Measurements from ENCODE around the gene CSE1L.
"Not testable (repeated sequence)": the region's sequence is repeated elsewhere in the genome, so short reads cannot be mapped to it uniquely, and the experiment has no call there.

CSE1L gene

GRCh38 chr20:49078310-49078709 is 32.2 kb downstream of the CSE1L start:
- no peak for DNase-seq (ENCODE audit: low read depth in 2 of 2)

DNA sequence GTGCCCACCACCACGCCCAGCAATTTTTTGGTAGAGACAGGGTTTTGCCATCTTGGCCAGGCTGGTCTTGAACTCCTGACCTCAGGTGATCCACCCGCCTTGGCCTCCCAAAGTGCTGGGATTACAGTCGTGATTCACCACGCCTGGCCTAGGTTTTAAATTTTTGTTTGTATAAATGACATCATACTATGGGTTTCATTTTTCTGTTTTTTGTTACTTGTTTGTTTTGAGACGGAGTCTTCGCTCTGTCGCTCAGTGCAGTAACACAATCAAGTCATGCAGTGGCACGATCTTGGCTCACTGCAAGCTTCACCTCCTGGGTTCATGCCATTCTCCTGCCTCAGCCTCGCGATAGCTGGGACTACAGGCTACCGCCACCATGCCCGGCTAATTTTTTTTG is 36.2 kb downstream of the CSE1L start:
- not testable (repeated sequence) for DNase-seq (ENCODE audit: low read depth in 2 of 2)

GRCh38 chr20:49091104-49091503 is 45.0 kb downstream of the CSE1L start:
- DNase-seq (ENCODE audit: low read depth in 2 of 2), result no peak

GRCh38 chr20:49091762-49092161 is 45.6 kb downstream of the CSE1L start:
- DNase-seq (ENCODE audit: low read depth in 2 of 2), result no peak

GRCh38 chr20:49096203-49096730 is 50.2 kb downstream of the CSE1L start:
- DNase-seq (ENCODE audit: low read depth in 2 of 2), result no peak

DNA sequence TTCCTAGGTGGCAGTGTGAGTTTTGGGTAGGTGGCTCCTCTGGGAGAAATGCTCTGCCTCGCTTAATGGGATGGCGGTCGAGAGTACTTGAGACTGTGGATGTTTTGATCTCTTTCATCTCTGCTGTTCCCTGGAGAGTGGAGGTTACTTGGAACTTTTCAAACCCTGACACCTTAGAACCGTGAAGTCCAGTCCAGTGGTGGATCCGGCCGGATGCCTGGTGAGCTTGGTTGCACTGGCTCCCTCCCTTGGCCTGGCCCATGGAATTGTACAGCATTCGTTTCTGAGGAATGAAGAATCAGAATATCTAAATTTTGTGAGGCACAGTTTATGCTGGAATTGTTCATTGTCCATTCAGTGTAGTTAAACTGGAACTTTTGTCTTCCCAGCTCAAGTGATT is 51.0 kb downstream of the CSE1L start:
- DNase-seq (ENCODE audit: low read depth in 2 of 2), result no peak

GRCh38 chr20:49098136-49098535 is 52.0 kb downstream of the CSE1L start:
- no peak for DNase-seq (ENCODE audit: low read depth in 2 of 2)

DNA sequence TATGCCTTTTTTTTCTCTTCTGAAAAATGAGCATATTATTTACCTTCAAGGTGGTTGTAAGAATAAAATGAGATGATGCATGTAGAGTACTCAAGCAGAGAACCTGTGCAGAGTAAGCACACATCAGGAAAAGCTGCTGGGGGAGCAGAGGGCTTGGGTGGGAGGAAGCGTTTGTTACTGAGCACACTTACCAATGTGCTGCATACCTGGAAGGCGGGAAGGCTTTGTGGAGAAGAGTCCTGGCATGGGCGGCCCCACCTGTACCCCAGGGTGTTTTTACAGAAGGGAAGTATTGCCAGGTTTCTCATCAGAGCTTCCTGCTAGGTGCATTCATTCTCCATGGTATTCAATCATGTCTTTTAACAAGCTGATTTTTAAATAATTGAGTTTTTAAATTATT is 52.9 kb downstream of the CSE1L start:
- no peak for DNase-seq (ENCODE audit: low read depth in 2 of 2)

- not testable (repeated sequence) for DNase-seq (ENCODE audit: low read depth in 2 of 2)
Measured at GRCh38 chr20:49100292-49100691, 54.2 kb downstream of the CSE1L start.

DNA sequence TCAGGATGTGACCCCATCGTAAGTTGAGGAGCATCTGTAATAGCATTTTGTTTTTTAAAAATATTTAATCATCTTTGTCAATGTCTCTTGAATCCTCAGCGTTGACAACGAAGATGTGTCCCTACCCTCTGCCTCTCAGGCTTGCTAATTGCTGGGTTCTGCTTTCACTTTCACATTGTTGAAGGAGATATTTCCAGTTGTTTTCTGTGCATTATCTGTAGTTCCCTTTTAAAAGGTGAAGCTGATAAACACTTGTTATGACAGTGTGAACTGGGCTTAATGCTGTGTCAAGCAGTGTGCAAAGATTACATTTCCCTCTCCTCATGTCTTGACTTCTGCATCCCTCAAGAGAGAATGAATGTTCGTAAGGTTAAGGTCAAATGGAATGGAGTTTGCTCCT is 54.9 kb downstream of the CSE1L start:
- DNase-seq (ENCODE audit: low read depth in 2 of 2), result no peak

GRCh38 chr20:49103019-49103418 is 56.9 kb downstream of the CSE1L start:
- no peak for DNase-seq (ENCODE audit: low read depth in 2 of 2)

- DNase-seq (ENCODE audit: low read depth in 2 of 2), result no peak
Measured at GRCh38 chr20:49103647-49104364, 57.7 kb downstream of the CSE1L start.

GRCh38 chr20:49104365-49104648 is 58.2 kb downstream of the CSE1L start:
- no peak for DNase-seq (ENCODE audit: low read depth in 2 of 2)

- DNase-seq (ENCODE audit: low read depth in 2 of 2), result not testable (repeated sequence)
Measured at GRCh38 chr20:49104979-49105547, 59.0 kb downstream of the CSE1L start.

GRCh38 chr20:49106328-49106727 is 60.2 kb downstream of the CSE1L start:
- DNase-seq (ENCODE audit: low read depth in 2 of 2), result no peak

GRCh38 chr20:49110767-49111694 is 64.9 kb downstream of the CSE1L start:
- DNase-seq (ENCODE audit: low read depth in 2 of 2), result no peak

DNA sequence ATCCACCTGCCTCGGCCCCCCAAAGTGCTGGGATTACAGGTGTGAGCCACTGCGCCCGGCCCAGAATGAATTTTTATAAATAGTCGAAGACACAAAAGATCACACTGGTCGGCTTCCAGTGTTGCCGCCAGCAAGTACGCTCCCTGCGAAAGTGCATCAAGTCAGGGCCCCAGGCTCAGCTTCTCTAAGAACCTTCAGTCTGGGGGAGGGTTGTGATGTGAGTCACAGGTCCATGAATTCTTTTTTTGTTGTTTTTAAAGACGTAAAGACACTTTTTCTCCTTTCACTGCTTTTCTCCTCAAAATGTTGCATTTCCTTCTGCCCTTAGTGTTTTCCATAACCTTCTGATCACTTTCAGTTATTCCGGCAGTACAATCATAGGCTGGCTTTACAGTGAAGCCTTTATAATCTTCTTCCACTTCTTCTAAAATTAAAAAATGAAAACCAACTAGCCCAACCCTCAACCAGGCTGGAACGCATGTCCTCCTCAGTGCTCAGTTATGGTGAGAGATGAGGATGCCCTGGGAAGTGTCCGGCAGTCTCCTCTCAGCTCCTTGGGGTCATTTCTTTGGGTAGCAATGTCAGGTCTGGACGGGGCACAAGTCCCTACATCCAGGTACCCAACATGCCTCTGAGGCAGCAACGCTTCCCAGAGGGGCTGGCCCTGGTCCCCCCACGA is 66.6 kb downstream of the CSE1L start:
- DNase-seq (ENCODE audit: low read depth in 2 of 2), result no peak

DNA sequence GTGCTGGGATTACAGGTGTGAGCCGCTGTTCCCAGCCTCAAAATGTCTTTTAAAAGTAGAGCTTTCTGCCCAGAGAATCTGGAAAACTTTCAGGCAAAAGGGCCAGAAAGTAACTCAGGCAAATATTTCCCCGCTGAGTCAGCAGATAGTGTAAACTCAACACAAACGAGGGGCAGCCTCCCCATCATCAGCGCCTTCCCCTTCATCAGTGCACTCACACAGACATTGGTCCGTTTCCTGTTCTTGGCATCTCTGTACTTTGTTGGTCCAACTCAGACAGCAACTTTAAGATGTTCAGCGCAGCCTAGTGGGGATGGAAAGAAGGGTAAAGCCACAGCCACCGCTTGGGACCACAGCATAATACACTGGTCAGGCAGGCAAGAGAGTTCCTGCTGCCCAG is 69.5 kb downstream of the CSE1L start:
- DNase-seq (ENCODE audit: low read depth in 2 of 2), result no peak

DNA sequence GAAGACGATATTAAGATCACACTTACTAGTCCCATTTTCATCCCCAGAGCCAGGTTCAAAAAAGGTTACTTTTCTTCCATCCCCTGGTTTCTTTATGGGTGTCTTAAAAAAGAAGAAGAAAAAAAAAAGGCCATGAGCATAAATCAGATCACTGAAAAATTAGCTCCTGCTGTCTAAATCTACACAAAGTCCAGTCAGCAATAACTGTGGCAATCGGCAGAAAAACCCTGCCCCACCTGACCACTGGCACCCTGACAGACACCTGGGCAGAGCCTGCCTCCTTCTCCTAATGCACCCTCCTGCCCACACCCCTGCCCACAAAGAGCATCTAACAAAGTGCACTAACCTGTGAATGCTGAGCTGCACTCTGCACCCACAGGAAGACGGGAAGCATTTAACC is 72.2 kb downstream of the CSE1L start:
- no peak for DNase-seq (ENCODE audit: low read depth in 2 of 2)

GRCh38 chr20:49119988-49120387 is 73.9 kb downstream of the CSE1L start:
- DNase-seq (ENCODE audit: low read depth in 2 of 2), result no peak

GRCh38 chr20:49122920-49123319 is 76.8 kb downstream of the CSE1L start:
- no peak for DNase-seq (ENCODE audit: low read depth in 2 of 2)

DNA sequence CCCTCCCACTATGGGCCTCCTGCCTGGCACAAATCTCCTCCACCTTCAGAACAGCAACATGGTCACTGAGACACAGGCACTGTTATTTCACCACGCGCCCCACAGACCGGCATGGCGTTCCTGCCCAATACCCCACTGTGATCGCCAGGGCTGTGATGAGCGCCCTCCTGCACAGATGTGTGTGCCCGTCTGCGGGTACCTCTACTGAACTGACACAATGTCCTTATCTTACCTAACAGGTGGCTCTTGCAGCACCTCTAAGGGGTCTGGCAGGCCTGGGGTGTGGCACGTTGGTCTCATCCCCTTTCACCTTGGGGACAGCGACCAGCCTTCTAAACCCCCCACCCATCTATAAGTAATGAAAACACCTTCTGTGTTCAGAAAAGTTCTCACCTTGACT is 77.9 kb downstream of the CSE1L start:
- DNase-seq (ENCODE audit: low read depth in 2 of 2), result no peak

Measured in stimulated activated CD8-positive, alpha-beta memory T cell treated with anti-CD3 and anti-CD28 coated beads, Interleukin-7, amount 100 ng/mL, for 1 hour (primary cell).